Uterus (tissue), 4 donors: ENCODE data around the gene DCBLD1. TPM values are rescaled to one million over a fixed set of nuclear protein-coding genes. Genes with fewer than 3 reads are reported as not detected.

Experiments used
- DNase-seq, 2 donors: peaks; one replicate each; pipeline ENCODE4 v3.0.0-alpha.2; 2019 to 2020
- H3K27ac ChIP-seq, 2 donors: fragments of 200-600 bp; sonication (generic); 1 replicate in 1 of 2; 2 replicates in 1 of 2; pipeline ENCODE4 v1.5.1; 2016 to 2018
- H3K27me3 ChIP-seq, 2 donors: fragments of 200-600 bp; sonication (generic); one replicate each; pipeline ENCODE4 v1.5.1; 2018 to 2019; ENCODE audit warnings: control low read depth in 1 of 2
- H3K36me3 ChIP-seq, 2 donors: fragments of 200-600 bp; sonication (generic); one replicate each; pipeline ENCODE4 v1.5.1; 2019; ENCODE audit warnings: control low read depth in 1 of 2
- H3K4me1 ChIP-seq, 2 donors: fragments of 200-600 bp; sonication (generic); one replicate each; pipeline ENCODE4 v1.5.1; 2018 to 2019; ENCODE audit warnings: control low read depth in 1 of 2
- H3K4me3 ChIP-seq, 2 donors: fragments of 200-600 bp; sonication (generic); 1 replicate in 1 of 2; 2 replicates in 1 of 2; pipeline ENCODE4 v1.5.1; 2018 to 2019; ENCODE audit warnings: mild to moderate bottlenecking in 1 of 2
- H3K9me3 ChIP-seq, 2 donors: fragments of 200-600 bp; sonication (generic); one replicate each; pipeline ENCODE4 v1.5.1; 2019; ENCODE audit warnings: control low read depth in 1 of 2
- POLR2A ChIP-seq, 2 donors: fragments of 450-650 bp; IDR thresholded peaks; one replicate each; pipeline ENCODE4 v1.6.1; 2016; ENCODE audit warnings: antibody characterized with exemption in 2 of 2, mild to moderate bottlenecking in 1 of 2, moderate library complexity in 1 of 2
- intact Hi-C: fragments of 100-400 bp; cut with DNase I; formaldehyde crosslinking; loops from one replicate; pipeline ENCODE4 v1.15.1; 2023; ENCODE audit warnings: low total_unique reads
- total RNA-seq, 4 donors: library from RNA; depleted of rRNA in 3 of 4; stranded (reverse); fragments of >200 nt in 3 of 4; gene quantifications; one replicate each; pipeline versions ENCODE4 v1.1.0 to v1.2.4, GENCODE V29; 2014 to 2023
- TF ChIP-seq, protein P1 (sequence below), 4 experiments: fragments of 200-600 bp in 2 of 4; fragments of 450-650 bp in 2 of 4; sonication (generic) in 2 of 4; IDR thresholded peaks; one replicate each; pipeline ENCODE4 v1.5.1; 2016 to 2019; ENCODE audit warnings: antibody characterized with exemption in 4 of 4, mild to moderate bottlenecking in 2 of 4, moderate library complexity in 1 of 4
- donor health status: DM: yes; HTN: yes; CAD: no.

Gene DCBLD1
- total RNA-seq, 4 donors from 2014 or later, result 2.4 to 15.5 (median 4.5) TPM

GRCh38 chr6:117557951-117558350, 75.5 kb downstream of the DCBLD1 start:
- H3K36me3 ChIP-seq, result no peaks in the 10 kb centered on the region
- no peaks in the 10 kb centered on the region for H3K4me1 ChIP-seq
- DNase-seq, result no peak
- no peak overlapping the region for H3K27ac ChIP-seq
- H3K27me3 ChIP-seq, result no peaks in the 10 kb centered on the region
- H3K9me3 ChIP-seq, result no peaks in the 10 kb centered on the region
- TF ChIP-seq POLR2A (IDR thresholded peaks at IDR 0.05), result no peak
- TF ChIP-seq, protein P1, sequence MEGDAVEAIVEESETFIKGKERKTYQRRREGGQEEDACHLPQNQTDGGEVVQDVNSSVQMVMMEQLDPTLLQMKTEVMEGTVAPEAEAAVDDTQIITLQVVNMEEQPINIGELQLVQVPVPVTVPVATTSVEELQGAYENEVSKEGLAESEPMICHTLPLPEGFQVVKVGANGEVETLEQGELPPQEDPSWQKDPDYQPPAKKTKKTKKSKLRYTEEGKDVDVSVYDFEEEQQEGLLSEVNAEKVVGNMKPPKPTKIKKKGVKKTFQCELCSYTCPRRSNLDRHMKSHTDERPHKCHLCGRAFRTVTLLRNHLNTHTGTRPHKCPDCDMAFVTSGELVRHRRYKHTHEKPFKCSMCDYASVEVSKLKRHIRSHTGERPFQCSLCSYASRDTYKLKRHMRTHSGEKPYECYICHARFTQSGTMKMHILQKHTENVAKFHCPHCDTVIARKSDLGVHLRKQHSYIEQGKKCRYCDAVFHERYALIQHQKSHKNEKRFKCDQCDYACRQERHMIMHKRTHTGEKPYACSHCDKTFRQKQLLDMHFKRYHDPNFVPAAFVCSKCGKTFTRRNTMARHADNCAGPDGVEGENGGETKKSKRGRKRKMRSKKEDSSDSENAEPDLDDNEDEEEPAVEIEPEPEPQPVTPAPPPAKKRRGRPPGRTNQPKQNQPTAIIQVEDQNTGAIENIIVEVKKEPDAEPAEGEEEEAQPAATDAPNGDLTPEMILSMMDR (IDR thresholded peaks at IDR 0.05), result no peak
- H3K4me3 ChIP-seq, result no peak overlapping the region
- intact Hi-C loops, result loop anchor here (10.0 kb wide), 1 partner anchor 103 kb away; no protein-coding TSS in a partner anchor

- Histone ChIP-seq H3K4me3 (no peak overlapping the region), H3K36me3 (no peaks in the 10 kb centered on the region), H3K27ac (no peak overlapping the region), H3K4me1 (no peaks in the 10 kb centered on the region), H3K9me3 (no peaks in the 10 kb centered on the region), H3K27me3 (no peaks in the 10 kb centered on the region)
- intact Hi-C loops, result loop anchor here (10.0 kb wide), 1 partner anchor 104 kb away; no protein-coding TSS in a partner anchor
- TF ChIP-seq POLR2A (IDR thresholded peaks at IDR 0.05), result no peak
- TF ChIP-seq, protein P1 (IDR thresholded peaks at IDR 0.05), result no peak
- DNase-seq, result no peak
These were observed 76.3 kb downstream of the DCBLD1 start for GRCh38 chr6:117558818-117559217.

DNA sequence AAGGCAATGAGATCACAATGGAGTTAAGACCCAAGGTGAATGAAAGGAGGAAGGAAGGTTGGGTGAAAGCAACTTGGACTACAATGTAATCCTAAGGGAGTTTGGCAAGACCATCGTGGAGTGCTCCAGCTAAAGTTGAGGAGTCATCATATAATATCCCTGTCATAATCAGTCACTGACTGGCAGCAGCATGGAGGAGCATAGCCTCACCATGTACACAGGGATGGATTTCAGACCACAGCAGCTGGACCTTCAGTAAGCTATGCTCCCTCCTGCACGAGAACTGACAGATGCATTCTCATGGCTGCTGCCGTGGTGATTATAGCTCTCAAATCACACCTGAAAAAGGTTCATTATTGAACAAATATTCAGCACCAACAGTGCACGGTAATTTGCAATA, 76.8 kb downstream of the DCBLD1 start:
- no peaks in the 10 kb centered on the region for H3K4me1 ChIP-seq
- intact Hi-C loops, result loop anchor here (10.0 kb wide), 1 partner anchor 104 kb away; no protein-coding TSS in a partner anchor
- H3K36me3 ChIP-seq, result no peaks in the 10 kb centered on the region
- H3K27me3 ChIP-seq, result no peaks in the 10 kb centered on the region
- H3K27ac ChIP-seq, result no peak overlapping the region
- H3K9me3 ChIP-seq, result no peaks in the 10 kb centered on the region
- TF ChIP-seq POLR2A (IDR thresholded peaks at IDR 0.05), result no peak
- TF ChIP-seq, protein P1 (IDR thresholded peaks at IDR 0.05), result no peak
- no peak overlapping the region for H3K4me3 ChIP-seq
- no peak for DNase-seq

DNA sequence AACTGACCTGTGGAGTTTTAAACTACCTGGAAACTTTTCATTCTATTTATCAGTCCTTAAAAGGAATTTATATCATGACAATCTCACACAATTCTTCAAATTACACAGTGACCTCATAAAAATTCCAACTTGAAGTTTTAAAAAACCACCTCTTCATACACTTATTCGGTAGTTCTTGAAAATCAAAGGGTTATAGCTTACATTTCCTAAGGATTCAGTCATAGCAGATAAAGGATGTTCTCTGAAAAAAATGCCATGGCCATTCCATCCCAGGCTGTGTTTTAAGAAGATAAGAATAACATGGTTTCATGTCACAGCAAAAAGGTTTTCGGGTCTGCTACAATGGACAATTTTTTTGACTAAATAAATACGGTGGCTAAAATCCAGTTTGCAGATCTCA, 78.7 kb downstream of the DCBLD1 start:
- no peak overlapping the region for H3K27ac ChIP-seq
- intact Hi-C loops, result no loop called here
- H3K4me3 ChIP-seq, result no peak overlapping the region
- TF ChIP-seq, protein P1 (IDR thresholded peaks at IDR 0.05), result no peak
- no peak for TF ChIP-seq POLR2A (IDR thresholded peaks at IDR 0.05)
- DNase-seq, result no peak
- no peaks in the 10 kb centered on the region for H3K36me3 ChIP-seq
- H3K4me1 ChIP-seq, result no peaks in the 10 kb centered on the region
- no peaks in the 10 kb centered on the region for H3K27me3 ChIP-seq
- no peaks in the 10 kb centered on the region for H3K9me3 ChIP-seq

- Histone ChIP-seq H3K9me3 (no peaks in the 10 kb centered on the region), H3K27me3 (no peaks in the 10 kb centered on the region), H3K4me1 (no peaks in the 10 kb centered on the region), H3K27ac (no peak overlapping the region), H3K36me3 (peaks cover 0 to 2% of the 10 kb centered on the region in 2 donors), H3K4me3 (no peak overlapping the region)
- DNase-seq, result no peak
- intact Hi-C loops, result no loop called here
- TF ChIP-seq POLR2A (IDR thresholded peaks at IDR 0.05), result no peak
- TF ChIP-seq, protein P1 (IDR thresholded peaks at IDR 0.05), result no peak
These were observed 82.2 kb downstream of the DCBLD1 start for GRCh38 chr6:117564681-117565080.
